HS-5 (cell line): ENCODE results near the gene NPB.

Experiments used
- DNase-seq: peaks from one replicate; pipeline ENCODE4 v3.0.0-alpha.2; 2012; ENCODE audit warnings: low read depth

The NPB gene

GRCh38 chr17:81902023-81902652 lies at the start of gene NPB:
NPB (plus strand) TSS chr17:81902238; CDS start chr17:81902278, 40 bp downstream.
- no peak for DNase-seq

- DNase-seq: no peak
Observed at GRCh38 chr17:81854974-81855774, 46.9 kb upstream of the NPB start.

DNA sequence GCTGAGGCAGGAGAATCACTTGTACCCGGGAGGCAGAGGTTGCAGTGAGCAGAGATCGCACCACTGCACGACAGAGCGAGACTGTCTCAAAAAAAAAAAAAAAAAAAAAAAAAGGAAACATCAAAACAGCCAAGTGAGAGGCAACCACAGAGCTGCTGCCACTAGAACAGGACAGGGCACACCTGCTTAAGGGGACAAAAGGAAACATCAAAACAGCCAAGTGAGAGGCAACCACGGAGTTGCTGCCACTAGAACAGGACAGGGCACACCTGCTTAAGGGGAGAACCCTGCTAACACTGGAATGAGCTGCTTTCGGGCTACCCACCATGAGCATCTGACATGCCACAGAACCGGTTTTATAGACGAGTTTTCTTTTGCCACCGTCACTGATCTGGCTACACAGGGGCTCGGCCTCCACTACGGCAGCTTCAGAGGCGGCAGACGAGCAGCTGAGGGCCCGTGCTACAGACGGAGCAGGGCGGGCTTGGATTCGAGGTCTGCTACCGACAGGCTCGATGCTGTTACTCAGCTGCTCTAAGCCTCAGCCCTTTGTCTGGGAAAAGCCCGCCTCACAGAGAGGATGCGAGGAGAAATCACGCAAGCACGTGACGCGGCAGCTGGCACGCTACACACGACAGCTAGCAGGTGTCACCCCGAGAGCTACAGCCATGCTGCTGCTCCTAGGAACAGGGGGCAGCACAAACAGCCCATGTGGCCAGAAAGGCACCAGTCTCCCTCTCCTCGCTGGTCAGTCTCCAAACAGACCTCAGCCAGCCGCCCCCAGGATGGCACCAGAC lies 43.7 kb upstream of the NPB start:
- no peak for DNase-seq

DNA sequence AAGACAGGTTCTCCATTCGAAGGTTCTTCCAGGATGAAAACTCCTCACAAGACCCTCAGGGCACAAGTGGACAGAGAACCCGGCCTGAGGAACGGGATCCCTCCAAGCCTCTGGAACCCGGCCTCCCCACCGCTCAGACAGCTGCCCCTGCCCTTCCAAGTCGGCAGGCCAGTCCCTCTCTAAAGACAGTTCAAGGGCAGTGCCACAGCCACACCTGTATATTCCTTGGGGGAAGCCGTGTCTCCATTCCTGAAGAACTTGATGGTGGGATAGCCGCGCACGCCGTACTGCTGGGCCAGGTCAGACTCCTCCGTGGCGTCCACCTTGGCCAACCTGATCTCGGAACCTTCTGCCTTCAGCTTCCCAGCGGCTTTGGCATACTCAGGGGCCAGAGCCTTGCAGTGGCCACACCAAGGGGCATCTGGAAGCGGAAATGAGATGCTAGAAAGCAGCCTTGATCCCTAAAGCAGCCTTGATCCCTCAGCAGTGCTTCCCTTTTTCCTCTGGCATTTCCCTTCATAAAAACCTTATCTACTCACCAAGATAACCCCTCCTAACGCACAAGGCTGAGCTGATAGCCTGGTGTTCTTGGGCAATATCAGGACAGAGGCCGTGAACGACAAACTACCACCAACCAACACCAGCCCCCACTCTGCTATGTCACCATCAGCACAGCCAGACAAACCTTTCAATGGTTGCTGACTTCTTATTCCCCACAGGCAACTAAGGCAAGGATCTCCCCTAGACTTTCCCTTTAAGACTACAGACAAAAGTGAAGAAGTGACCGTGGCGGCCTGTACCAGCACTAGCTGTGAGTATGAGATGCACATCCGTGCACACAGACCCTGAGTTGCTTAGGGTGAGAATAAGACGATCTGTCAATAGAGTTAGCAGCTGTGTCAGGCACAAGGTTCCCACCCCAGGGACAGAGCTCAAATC lies 42.8 kb upstream of the NPB start:
- DNase-seq: no peak

GRCh38 chr17:81859906-81860755 lies 41.9 kb upstream of the NPB start, which contains the start of gene P4HB:
P4HB (minus strand) TSS chr17:81860535; CDS start chr17:81860471, 64 bp downstream.
- no peak for DNase-seq

DNA sequence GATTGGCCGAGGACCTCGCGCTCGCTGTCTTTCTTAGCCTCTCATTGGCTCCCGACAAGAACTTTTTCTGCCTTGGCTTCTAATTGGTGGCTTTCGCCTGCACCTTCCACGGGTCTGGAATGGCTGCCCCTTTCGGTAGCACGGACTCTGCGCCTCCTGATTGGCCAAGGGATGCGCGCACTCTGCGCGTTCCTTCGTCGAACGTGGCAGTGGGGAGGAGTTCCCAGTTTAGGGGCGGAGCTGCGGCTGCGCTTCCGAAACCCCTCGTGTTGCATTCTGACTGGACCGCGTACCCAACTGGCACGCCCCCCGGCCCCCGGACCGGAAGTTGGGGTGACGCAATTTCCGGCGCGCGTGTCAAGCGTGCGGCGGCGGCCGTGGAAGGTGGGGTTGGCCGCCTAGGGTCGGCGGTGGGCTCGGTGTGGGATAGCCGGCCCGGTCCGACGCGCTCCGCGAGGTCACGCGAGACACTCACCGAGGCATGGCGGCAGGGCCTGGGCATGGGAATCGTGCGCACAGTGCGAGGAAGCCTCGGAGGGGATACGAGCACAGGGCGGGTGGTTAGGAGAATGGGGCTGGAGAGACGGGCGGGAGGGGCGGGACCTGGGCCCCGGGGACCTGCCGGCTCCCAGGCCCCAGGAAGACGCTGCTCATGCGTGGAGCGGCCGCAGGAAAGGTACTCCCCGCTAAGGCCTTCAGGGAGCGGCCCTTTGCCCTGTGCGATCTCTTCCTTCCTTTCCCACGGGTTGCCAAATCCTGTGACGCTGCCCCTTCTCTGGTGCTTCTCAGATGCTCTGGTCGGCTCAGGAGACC lies 41.1 kb upstream of the NPB start:
- peak; percentile 100 for DNase-seq

DNA sequence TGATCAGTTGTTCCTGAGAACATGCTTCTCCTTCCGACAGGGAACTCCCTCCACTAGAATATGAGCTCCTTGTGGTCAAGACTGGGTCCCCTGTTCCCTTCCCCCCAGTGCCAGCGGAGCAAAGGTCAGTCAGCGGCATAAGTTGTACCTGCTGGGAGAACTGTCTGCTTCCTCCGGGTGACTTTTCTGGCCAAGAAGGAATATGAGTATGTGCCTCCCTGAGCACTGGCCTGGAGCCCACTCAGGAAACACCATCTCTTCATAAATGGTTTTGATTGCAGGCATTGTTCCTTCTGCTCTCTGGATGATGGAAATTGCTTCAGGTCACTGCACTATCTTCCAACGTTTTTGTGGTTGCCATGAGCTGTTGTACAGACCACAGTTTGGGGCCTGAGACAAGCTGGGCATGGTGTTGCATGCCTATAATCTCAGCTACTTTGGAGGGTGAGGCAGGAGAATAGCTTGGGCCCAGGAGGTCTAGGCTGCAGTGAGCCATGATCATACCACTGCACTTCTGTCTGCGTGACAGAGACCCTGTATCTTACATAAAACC lies 38.8 kb upstream of the NPB start:
- no peak for DNase-seq

GRCh38 chr17:81863833-81864768 lies 37.9 kb upstream of the NPB start:
- no peak for DNase-seq

DNA sequence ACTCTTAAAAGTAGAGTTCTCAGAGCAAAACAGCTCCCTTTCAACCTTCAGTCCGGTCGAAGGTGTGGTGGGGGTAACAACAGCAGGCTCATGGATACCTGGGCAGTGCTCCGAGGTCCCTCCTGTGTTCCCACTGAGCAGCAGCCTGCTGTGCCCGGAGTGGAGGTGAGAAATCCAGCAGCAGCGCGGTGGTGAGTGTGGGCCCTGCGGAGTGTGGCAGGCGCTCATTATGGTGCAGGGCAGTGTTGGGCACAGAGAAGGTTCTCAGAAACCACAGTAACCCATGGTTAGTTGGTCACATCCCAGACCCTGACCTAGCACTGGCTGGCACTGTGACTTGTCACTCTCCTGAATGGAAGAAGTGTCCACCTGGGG lies 36.7 kb upstream of the NPB start:
- no peak for DNase-seq

DNA sequence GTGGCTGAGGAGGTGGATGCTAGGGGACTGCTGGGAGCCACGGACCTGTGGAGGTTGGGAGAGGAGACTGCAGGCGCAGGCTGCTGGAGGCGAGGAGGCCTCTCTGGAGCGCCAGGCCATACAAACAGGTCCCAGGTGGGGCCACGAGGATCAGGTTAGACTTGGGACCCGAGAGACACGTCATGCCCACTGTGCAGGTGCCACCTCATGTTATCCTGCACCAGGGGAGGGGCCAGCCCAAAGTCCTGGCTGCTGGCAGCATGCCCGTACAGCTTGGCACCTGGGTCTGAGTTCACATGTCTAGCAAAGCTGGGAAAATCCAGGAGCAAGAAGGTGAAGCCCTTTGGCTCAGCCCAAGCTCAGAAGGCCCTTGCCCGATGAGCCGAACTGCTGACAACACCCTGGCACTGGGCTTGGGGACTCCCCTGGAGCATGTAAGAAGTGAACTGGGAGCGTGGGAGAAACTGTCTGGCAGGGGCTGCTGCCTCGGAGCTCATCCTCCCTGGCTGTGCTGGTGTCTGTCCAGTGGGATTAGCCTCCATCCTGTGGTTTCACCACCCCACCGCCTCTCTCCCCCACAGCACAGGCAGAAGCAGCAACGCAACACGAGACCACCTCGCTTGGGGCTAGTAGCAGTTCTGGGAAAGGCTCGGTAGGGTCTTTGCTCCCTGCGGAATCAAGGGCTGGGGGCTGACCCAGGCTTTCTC lies 36.2 kb upstream of the NPB start:
- no peak for DNase-seq

GRCh38 chr17:81866440-81867169 lies 35.4 kb upstream of the NPB start:
- no peak for DNase-seq

GRCh38 chr17:81867170-81867990 lies 34.7 kb upstream of the NPB start:
- no peak for DNase-seq

- DNase-seq: no peak
Observed at GRCh38 chr17:81867991-81868673, 33.9 kb upstream of the NPB start.

DNA sequence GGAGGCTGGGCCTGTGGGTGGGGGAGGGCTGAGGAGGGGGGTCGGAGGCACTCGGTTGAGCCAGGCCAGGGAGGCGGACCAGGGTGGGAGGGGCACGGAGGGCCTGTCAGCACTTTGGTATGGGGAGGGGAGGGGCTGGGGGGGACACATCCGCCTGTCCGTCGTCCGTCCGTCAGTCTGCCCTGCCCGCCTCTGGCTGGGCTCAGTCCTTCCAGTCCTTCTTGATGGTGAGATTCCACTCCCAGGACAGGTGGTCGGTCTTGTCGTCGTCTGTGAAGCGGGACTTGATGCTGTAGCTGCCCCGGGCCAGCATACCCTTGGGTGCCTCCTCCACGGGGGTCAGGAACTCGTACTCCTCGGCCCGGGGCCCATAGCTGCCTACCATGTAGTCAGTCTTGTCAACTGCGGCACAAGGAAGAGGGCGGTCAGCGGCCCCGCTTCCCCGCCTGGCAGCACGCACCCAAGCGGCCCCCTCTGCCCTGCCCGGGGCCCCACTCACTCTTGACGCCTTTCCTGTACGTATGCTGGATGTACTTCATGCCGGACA lies 33.3 kb upstream of the NPB start:
- no peak for DNase-seq
